Measurements from ENCODE around the gene NKAIN4. TPM values are rescaled to one million over a fixed set of nuclear protein-coding genes. Genes with fewer than 3 reads are reported as not detected.

NKAIN4 gene
- total RNA-seq, 4 donors from 2014 or later = 40.9 TPM; not detected in 3

DNA sequence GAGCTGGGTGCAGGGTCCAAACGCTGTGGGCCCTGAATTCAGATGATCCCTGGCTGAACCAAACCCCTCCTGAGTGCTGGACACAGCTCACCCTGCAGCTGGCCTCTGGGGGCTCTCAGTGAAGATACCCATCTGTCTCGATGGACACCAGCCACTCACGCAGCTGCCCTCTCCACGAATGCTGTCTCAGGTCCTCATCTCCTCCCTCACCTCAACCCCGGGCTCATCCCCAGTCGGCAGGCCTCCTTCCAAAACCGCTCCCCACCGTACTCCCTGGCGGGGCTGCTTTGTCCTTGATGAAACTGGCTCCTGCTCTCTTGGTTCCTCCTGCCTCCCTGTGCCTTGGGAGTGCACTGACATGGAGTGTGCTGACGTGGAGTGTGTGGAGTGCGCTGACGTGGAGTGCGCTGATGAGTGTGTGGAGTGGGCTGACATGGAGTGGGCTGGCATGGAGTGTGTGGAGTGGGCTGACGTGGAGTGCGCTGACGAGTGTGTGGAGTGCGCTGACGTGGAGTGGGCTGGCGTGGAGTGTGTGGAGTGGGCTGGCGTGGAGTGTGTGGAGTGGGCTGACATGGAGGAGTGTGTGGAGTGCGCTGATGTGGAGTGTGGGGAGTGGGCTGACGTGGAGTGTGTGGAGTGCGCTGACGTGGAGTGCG is 34.3 kb downstream of the NKAIN4 start:
- H3K4me3 ChIP-seq = no peak overlapping the region
- no peak overlapping the region for H3K27ac ChIP-seq
- intact Hi-C loops (cut with DNase I; ENCODE audit: low total_unique reads) = no loop called here
- TF ChIP-seq, protein P1, sequence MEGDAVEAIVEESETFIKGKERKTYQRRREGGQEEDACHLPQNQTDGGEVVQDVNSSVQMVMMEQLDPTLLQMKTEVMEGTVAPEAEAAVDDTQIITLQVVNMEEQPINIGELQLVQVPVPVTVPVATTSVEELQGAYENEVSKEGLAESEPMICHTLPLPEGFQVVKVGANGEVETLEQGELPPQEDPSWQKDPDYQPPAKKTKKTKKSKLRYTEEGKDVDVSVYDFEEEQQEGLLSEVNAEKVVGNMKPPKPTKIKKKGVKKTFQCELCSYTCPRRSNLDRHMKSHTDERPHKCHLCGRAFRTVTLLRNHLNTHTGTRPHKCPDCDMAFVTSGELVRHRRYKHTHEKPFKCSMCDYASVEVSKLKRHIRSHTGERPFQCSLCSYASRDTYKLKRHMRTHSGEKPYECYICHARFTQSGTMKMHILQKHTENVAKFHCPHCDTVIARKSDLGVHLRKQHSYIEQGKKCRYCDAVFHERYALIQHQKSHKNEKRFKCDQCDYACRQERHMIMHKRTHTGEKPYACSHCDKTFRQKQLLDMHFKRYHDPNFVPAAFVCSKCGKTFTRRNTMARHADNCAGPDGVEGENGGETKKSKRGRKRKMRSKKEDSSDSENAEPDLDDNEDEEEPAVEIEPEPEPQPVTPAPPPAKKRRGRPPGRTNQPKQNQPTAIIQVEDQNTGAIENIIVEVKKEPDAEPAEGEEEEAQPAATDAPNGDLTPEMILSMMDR (IDR thresholded peaks at IDR 0.05) = no peak
- no peak for TF ChIP-seq POLR2A (IDR thresholded peaks at IDR 0.05)
- H3K9me3 ChIP-seq = no peaks in the 10 kb centered on the region
- H3K36me3 ChIP-seq = no peaks in the 10 kb centered on the region
- DNase-seq = no peak
- H3K4me1 ChIP-seq = no peaks in the 10 kb centered on the region
- no peaks in the 10 kb centered on the region for H3K27me3 ChIP-seq

DNA sequence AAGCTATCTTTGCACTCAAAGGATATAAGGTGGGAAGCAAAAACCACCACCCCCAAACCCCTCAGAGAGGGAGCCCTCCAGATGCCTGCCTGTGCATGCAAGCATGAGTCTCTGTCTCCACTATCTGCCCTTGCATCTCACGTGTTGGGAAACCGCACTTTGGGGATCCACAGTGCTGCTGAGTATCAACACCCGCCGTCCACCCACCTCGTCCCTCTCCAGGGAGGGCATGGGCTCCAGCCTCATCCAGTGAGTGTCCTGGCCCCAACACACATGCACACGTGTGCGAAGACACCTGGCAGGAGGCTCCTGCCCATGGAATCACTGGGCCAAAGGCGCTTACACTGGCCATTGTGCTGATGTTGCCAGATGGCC is 34.8 kb downstream of the NKAIN4 start:
- no peak overlapping the region for H3K4me3 ChIP-seq
- no peaks in the 10 kb centered on the region for H3K27me3 ChIP-seq
- H3K9me3 ChIP-seq = no peaks in the 10 kb centered on the region
- H3K4me1 ChIP-seq = no peaks in the 10 kb centered on the region
- DNase-seq = no peak
- TF ChIP-seq, protein P1 (IDR thresholded peaks at IDR 0.05) = no peak
- no peak for TF ChIP-seq POLR2A (IDR thresholded peaks at IDR 0.05)
- H3K36me3 ChIP-seq = no peaks in the 10 kb centered on the region
- intact Hi-C loops (cut with DNase I; ENCODE audit: low total_unique reads) = no loop called here
- H3K27ac ChIP-seq = no peak overlapping the region

DNA sequence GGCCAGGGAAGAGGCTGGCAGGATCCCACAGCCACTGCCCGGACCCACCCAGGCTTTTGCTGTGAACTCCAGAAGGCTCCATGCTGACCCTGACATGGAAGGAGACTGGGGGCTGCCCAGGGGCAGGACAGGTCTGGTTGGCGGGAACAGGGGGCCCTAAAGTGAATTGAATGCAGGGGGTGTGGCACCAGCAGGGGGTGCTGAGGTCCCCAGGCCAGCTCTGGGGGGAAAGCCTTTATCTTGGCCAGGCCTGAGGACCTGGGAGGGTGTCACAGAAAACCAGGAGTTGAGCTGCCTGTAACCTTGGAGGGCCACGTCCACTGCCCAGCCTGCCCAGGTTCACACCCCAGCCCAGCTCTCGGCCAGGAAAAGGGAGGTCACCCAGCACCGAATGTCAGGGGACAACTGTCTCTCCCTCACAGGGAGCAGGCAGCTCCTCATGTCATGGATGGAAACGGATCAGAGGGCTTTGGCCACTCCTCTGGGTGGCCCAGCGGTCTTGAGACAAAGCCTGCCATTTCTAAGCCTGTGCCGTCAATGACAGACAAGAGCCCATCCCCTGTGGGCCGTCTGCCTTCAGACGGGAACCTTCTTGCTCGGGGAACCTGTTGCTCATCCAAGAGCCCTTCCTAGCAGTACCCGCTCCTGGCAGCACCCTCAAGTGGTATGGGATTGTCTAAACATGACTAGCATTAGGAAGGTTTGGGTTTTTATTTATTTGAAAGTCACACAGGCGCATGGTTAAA is 35.4 kb downstream of the NKAIN4 start:
- Histone ChIP-seq H3K27ac (no peak overlapping the region), H3K9me3 (no peaks in the 10 kb centered on the region), H3K36me3 (no peaks in the 10 kb centered on the region), H3K4me1 (no peaks in the 10 kb centered on the region), H3K4me3 (no peak overlapping the region), H3K27me3 (no peaks in the 10 kb centered on the region)
- TF ChIP-seq, protein P1 (IDR thresholded peaks at IDR 0.05) = no peak
- no peak for TF ChIP-seq POLR2A (IDR thresholded peaks at IDR 0.05)
- intact Hi-C loops (cut with DNase I; ENCODE audit: low total_unique reads) = no loop called here
- no peak for DNase-seq

DNA sequence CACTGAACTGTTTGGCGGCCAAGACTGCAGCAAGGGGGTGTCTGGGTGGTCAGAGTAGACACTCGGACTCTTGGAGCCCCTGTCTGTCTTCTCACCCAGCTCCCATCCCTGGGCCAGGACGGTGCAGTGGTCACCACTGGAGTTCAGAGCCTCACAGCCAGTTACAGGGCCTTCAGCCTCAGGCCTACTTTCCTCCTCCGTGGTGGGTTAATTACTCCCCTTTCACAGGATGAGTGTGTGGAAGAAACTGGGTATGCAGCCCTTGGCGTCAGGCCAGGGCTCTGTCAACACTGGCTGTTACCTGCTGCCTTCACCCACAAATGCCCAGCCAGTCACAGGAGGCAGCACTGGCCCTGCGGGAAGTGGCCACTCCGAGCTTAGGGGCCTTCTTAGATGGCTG is 36.6 kb downstream of the NKAIN4 start:
- no peak for DNase-seq
- no peak overlapping the region for H3K4me3 ChIP-seq
- H3K9me3 ChIP-seq = no peaks in the 10 kb centered on the region
- intact Hi-C loops (cut with DNase I; ENCODE audit: low total_unique reads) = no loop called here
- no peaks in the 10 kb centered on the region for H3K36me3 ChIP-seq
- no peaks in the 10 kb centered on the region for H3K4me1 ChIP-seq
- no peak overlapping the region for H3K27ac ChIP-seq
- TF ChIP-seq, protein P1 (IDR thresholded peaks at IDR 0.05) = no peak
- no peak for TF ChIP-seq POLR2A (IDR thresholded peaks at IDR 0.05)
- no peaks in the 10 kb centered on the region for H3K27me3 ChIP-seq

DNA sequence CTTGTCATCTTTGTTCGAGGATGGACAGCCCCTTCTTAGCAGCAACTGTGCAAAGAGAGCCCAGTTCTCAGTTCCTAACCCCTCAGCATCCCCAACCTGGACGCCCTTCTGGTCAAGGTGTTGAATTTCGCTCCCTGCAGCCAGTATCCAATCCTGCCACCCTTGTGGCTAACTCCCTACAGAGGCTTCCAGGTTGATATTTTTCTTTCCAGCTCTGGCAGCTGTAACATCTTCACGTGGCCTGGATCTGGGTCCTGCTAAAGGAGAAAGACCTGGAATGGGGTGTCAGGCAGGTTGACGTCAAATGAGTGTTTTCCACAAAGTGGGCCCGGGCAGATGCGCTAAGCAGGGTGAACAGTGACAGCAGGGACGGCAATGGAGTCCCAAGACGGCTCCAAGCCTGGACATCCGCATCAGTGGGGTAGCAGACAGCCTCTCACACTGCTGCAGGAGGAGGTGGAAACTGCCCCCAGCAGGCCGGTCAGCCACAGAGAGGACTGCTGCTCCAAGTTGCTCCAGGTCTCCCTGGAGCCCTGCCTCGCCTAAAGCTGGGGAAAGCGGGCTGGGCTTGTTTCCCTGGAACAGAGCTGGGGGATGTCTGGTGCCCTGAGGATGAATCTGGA is 37.3 kb downstream of the NKAIN4 start:
- Histone ChIP-seq H3K9me3 (no peaks in the 10 kb centered on the region), H3K36me3 (no peaks in the 10 kb centered on the region), H3K4me1 (no peaks in the 10 kb centered on the region), H3K27ac (peak overlapping the region; percentile 71 to 80), H3K27me3 (no peaks in the 10 kb centered on the region), H3K4me3 (peak overlapping the region; percentile 38 to 98)
- DNase-seq = no peak
- TF ChIP-seq POLR2A (IDR thresholded peaks at IDR 0.05) = no peak
- TF ChIP-seq, protein P1 (IDR thresholded peaks at IDR 0.05) = no peak
- intact Hi-C loops (cut with DNase I; ENCODE audit: low total_unique reads) = no loop called here
